Measurements from ENCODE around the gene RRAD. TPM values are rescaled to one million over a fixed set of nuclear protein-coding genes. Genes with fewer than 3 reads are reported as not detected.

Gene RRAD
- total RNA-seq, 4 donors from 2014 or later: 3.8 to 21.0 (median 11.9) TPM

DNA sequence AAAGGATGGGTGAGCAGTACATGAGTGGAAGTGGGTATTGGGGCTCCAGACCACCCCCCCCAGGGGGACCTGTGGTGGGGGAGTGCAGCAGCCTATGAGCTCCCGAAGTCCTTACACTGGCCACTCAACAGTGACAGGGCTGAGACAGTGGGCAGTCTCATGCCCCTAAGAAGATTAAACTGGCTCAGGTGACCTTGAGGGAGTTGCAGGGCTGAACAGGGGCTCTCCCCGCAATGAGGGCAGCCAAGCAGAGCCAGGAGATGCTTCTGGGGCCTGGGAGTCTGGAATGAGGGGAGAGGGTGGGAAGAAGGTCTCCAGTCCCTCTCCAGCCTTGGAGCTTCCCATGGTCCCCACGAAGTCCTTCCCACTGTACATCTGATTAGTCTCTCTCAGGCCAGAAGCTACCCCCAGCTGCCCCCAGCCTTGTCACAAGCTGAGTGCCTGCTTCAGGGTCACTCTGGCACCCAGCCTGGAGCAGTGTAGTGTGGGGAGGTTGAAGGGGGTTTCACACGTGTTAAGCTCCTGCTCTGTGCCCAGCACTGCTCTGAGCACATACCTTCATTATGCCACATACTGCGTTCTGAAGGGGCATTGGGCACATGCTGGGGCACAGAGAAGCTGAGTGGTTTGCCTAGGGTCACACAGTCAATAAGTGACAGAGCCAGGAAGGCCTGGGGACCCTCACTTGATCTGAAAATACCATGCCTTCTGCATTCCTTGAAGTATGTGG lies 5.6 kb downstream of the RRAD start:
- no peak for DNase-seq (ENCODE audit: low spot score)
- no peak for ATAC-seq (ENCODE audit: low FRiP score)
- TF ChIP-seq, protein P1, sequence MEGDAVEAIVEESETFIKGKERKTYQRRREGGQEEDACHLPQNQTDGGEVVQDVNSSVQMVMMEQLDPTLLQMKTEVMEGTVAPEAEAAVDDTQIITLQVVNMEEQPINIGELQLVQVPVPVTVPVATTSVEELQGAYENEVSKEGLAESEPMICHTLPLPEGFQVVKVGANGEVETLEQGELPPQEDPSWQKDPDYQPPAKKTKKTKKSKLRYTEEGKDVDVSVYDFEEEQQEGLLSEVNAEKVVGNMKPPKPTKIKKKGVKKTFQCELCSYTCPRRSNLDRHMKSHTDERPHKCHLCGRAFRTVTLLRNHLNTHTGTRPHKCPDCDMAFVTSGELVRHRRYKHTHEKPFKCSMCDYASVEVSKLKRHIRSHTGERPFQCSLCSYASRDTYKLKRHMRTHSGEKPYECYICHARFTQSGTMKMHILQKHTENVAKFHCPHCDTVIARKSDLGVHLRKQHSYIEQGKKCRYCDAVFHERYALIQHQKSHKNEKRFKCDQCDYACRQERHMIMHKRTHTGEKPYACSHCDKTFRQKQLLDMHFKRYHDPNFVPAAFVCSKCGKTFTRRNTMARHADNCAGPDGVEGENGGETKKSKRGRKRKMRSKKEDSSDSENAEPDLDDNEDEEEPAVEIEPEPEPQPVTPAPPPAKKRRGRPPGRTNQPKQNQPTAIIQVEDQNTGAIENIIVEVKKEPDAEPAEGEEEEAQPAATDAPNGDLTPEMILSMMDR (IDR thresholded peaks at IDR 0.05): no peak

DNA sequence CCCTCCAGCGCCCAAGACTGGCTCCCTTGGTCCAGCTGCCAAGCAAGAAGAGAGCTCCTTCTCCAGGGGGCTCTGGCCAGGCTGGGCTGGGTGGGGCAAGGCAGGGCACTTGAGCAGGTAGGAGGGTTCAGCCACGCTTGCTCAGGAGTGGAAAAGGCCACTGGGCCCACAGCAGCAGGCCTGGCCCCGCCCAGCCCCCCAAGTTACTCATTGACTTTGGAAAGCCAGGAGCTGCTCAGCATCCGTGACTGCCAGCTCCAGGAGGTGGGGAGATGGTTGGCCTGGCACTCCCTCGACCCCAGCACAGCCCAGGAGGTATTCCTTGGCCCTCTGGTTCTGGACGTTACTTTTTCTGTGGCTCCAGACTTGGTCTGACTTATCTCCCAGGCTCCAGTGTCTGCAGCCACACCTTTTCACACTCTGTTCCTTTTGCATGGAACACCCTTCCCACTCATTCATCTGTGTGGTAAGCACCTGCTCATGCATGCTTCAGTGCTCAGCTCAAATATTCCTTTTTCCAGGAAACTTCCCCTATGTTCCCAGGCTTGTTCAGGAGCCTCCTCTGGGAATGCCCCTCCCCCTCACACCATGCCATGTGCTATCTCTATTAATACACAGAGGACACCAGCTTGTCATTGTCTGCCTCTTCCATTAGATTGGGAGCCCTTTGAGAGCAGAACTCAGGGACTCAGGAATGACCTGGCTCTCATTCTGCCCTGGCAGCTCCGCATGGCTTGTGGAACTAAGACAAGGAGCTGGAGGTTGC lies 6.3 kb downstream of the RRAD start, which contains the start of gene CDH16:
CDH16 (minus strand) TSS at position 83 of the 766 bp plus-strand sequence. CDS start 820 bp downstream, outside the sequence.
- TF ChIP-seq, protein P1 (IDR thresholded peaks at IDR 0.05): no peak
- ATAC-seq (ENCODE audit: low FRiP score) (no peak), DNase-seq (ENCODE audit: low spot score) (no peak)

- TF ChIP-seq, protein P1 (IDR thresholded peaks at IDR 0.05): no peak
- ATAC-seq (ENCODE audit: low FRiP score) (no peak), DNase-seq (ENCODE audit: low spot score) (no peak)
Observed at GRCh38 chr16:66918355-66918754, 7.0 kb downstream of the RRAD start.

GRCh38 chr16:66917741-66918140 lies 7.6 kb downstream of the RRAD start:
- TF ChIP-seq, protein P1 (IDR thresholded peaks at IDR 0.05): no peak
- no peak for ATAC-seq (ENCODE audit: low FRiP score)
- no peak for DNase-seq (ENCODE audit: low spot score)

GRCh38 chr16:66916518-66916917 lies 8.8 kb downstream of the RRAD start:
- TF ChIP-seq, protein P1 (IDR thresholded peaks at IDR 0.05): no peak
- ATAC-seq (ENCODE audit: low FRiP score) (no peak), DNase-seq (ENCODE audit: low spot score) (no peak)

GRCh38 chr16:66915041-66915440 lies 10.3 kb downstream of the RRAD start:
- TF ChIP-seq, protein P1 (IDR thresholded peaks at IDR 0.05): no peak
- DNase-seq (ENCODE audit: low spot score) (no peak), ATAC-seq (ENCODE audit: low FRiP score) (no peak)

All from omental fat pad (tissue), 4 donors.